SU-DHL-6 (cell line): ENCODE data around the gene ADIPOR2.

Source experiments
- H2AFZ ChIP-seq: fragments of 200-600 bp; sonication (generic); 2 replicates; pipeline ENCODE4 v1.6.1; 2014; ENCODE audit warnings: low read depth, mild to moderate bottlenecking, moderate library complexity, mixed read lengths, antibody characterized with exemption, low read length; ENCODE audit not compliant: severe bottlenecking
- H3F3A ChIP-seq: fragments of 200-600 bp; shearing (Covaris generic); 2 replicates; pipeline ENCODE4 v1.6.0; 2016; ENCODE audit warnings: antibody characterized with exemption, mild to moderate bottlenecking; ENCODE audit not compliant: insufficient read depth
- H3K27ac ChIP-seq: fragments of 200-600 bp; sonication (generic); 2 replicates; pipeline ENCODE4 v1.5.1; 2016; ENCODE audit warnings: low read depth, mild to moderate bottlenecking, low read length, moderate library complexity, mixed read lengths
- H3K27me3 ChIP-seq: fragments of 200-600 bp; sonication (generic), shearing (Covaris generic); 2 replicates; pipeline ENCODE4 v1.6.0; 2014; ENCODE audit warnings: mild to moderate bottlenecking, low read length
- H3K36me3 ChIP-seq: fragments of 200-600 bp; sonication (generic); 2 replicates; pipeline ENCODE4 v1.6.1; 2014; ENCODE audit warnings: mild to moderate bottlenecking, low read length, mixed read lengths
- H3K4me2 ChIP-seq: fragments of 300-600, 200-600 bp; shearing (Covaris generic), sonication (generic); 2 replicates; pipeline ENCODE4 v1.6.0; 2014; ENCODE audit warnings: low read length, low read depth, mild to moderate bottlenecking; ENCODE audit not compliant: poor library complexity, severe bottlenecking
- H3K4me3 ChIP-seq: fragments of 200-600 bp; sonication (generic); 2 replicates; pipeline ENCODE4 v1.5.1; 2014; ENCODE audit warnings: antibody characterized with exemption, low read length, mild to moderate bottlenecking, mixed read lengths; ENCODE audit not compliant: insufficient read depth, poor library complexity, severe bottlenecking
- H3K79me2 ChIP-seq: fragments of 200-600 bp; sonication (generic); 2 replicates; pipeline ENCODE4 v1.6.1; 2014; ENCODE audit warnings: mild to moderate bottlenecking, low read length, moderate library complexity; ENCODE audit not compliant: insufficient read depth
- H3K9ac ChIP-seq: fragments of 200-600 bp; sonication (generic); 2 replicates; pipeline ENCODE4 v1.7.0; 2014; ENCODE audit warnings: mild to moderate bottlenecking, low read length
- H3K9me2 ChIP-seq: fragments of 200-600 bp; sonication (generic); replicated peaks from 2 replicates; pipeline ENCODE4 v1.6.1; 2014; ENCODE audit warnings: low read length; ENCODE audit not compliant: insufficient read depth
- H3K9me3 ChIP-seq: fragments of 200-600 bp; sonication (generic); 2 replicates; pipeline ENCODE4 v1.6.1; 2014; ENCODE audit warnings: low read length, mixed read lengths; ENCODE audit not compliant: insufficient read depth
- H4K20me1 ChIP-seq: fragments of 200-600 bp; sonication (generic); 2 replicates; pipeline ENCODE4 v1.6.1; 2014; ENCODE audit warnings: low read depth, mild to moderate bottlenecking, antibody characterized with exemption, low read length, moderate library complexity, mixed read lengths
- CTCF ChIP-seq: fragments of 200-600 bp; sonication (generic); IDR thresholded peaks from one replicate; pipeline ENCODE4 v1.5.1; 2017; ENCODE audit warnings: antibody characterized with exemption, mild to moderate bottlenecking, low read length, moderate library complexity; ENCODE audit not compliant: insufficient read depth, poor library complexity, severe bottlenecking
- EZH2phosphoT487 ChIP-seq: fragments of 200-600 bp; sonication (generic), shearing (Covaris generic); conservative IDR thresholded peaks from 2 replicates; pipeline ENCODE4 v1.6.1; 2018; ENCODE audit warnings: mild to moderate bottlenecking, antibody characterized with exemption, low read length, moderate library complexity, mixed read lengths

ADIPOR2 gene

GRCh38 chr12:1830401-1830845 lies 139.6 kb downstream of the ADIPOR2 start:
- H3K4me2 ChIP-seq = no peak overlapping the region
- no peaks in the 10 kb centered on the region for H3K79me2 ChIP-seq
- H3K9ac ChIP-seq = no peak overlapping the region
- H3K4me3 ChIP-seq = no peak overlapping the region
- no peak overlapping the region for H2AFZ ChIP-seq
- no peak for TF ChIP-seq CTCF
- no peak for TF ChIP-seq EZH2phosphoT487
- no peaks in the 10 kb centered on the region for H4K20me1 ChIP-seq
- H3K36me3 ChIP-seq = no peaks in the 10 kb centered on the region
- no peaks in the 10 kb centered on the region for H3F3A ChIP-seq
- no peaks in the 10 kb centered on the region for H3K27me3 ChIP-seq
- H3K9me2 ChIP-seq = no peaks in the 10 kb centered on the region
- no peaks in the 10 kb centered on the region for H3K9me3 ChIP-seq
- H3K27ac ChIP-seq = no peak overlapping the region

GRCh38 chr12:1830981-1831963 lies 140.4 kb downstream of the ADIPOR2 start:
- Histone ChIP-seq H3K36me3 (no peaks in the 10 kb centered on the region), H3K79me2 (no peaks in the 10 kb centered on the region), H4K20me1 (no peaks in the 10 kb centered on the region), H3K4me2 (no peak overlapping the region), H3K9me2 (no peaks in the 10 kb centered on the region), H2AFZ (no peak overlapping the region), H3K9ac (no peak overlapping the region), H3F3A (no peaks in the 10 kb centered on the region), H3K9me3 (no peaks in the 10 kb centered on the region), H3K27ac (no peak overlapping the region), H3K27me3 (no peaks in the 10 kb centered on the region), H3K4me3 (no peak overlapping the region)
- TF ChIP-seq EZH2phosphoT487 = no peak
- no peak for TF ChIP-seq CTCF

- H3K27me3 ChIP-seq = no peaks in the 10 kb centered on the region
- H3K9me3 ChIP-seq = no peaks in the 10 kb centered on the region
- no peaks in the 10 kb centered on the region for H3F3A ChIP-seq
- H3K9ac ChIP-seq = no peak overlapping the region
- TF ChIP-seq CTCF (no peak), EZH2phosphoT487 (no peak)
- no peaks in the 10 kb centered on the region for H3K9me2 ChIP-seq
- H3K27ac ChIP-seq = no peak overlapping the region
- H3K4me2 ChIP-seq = no peak overlapping the region
- no peak overlapping the region for H3K4me3 ChIP-seq
- no peaks in the 10 kb centered on the region for H3K79me2 ChIP-seq
- H4K20me1 ChIP-seq = no peaks in the 10 kb centered on the region
- H3K36me3 ChIP-seq = no peaks in the 10 kb centered on the region
- H2AFZ ChIP-seq = no peak overlapping the region
These were observed 142.1 kb downstream of the ADIPOR2 start for GRCh38 chr12:1832801-1833595.
